GM12878 (cell line): ENCODE data around the gene ZNF18. TPM values are rescaled to one million over a fixed set of nuclear protein-coding genes. Genes with fewer than 3 reads are reported as not detected.

Experiments used
- ATF7 ChIP-seq: fragments of 450-650 bp; IDR thresholded peaks from 2 replicates; pipeline ENCODE4 v1.6.1; 2016; ENCODE audit warnings: low read depth, mild to moderate bottlenecking
- CHD2 ChIP-seq: IDR thresholded peaks from 2 replicates; pipeline ENCODE4 v1.6.1; 2011; ENCODE audit warnings: low read depth, low read length, improper control_type of control experiment, borderline replicate concordance
- EZH2 ChIP-seq: IDR thresholded peaks from 2 replicates; pipeline ENCODE4 v1.6.1; 2012; ENCODE audit warnings: low read depth, mild to moderate bottlenecking, control low read depth, inconsistent platforms, low read length, borderline replicate concordance; ENCODE audit not compliant: control insufficient read depth
- HDGF ChIP-seq: fragments of 450-650 bp; IDR thresholded peaks from 2 replicates; pipeline ENCODE4 v1.6.1; 2016; ENCODE audit warnings: antibody characterized with exemption
- NFYA ChIP-seq: IDR thresholded peaks from 2 replicates; pipeline ENCODE4 v1.6.1; 2011; ENCODE audit warnings: low read depth, mild to moderate bottlenecking, low read length, improper control_type of control experiment, borderline replicate concordance
- POLR2AphosphoS5 ChIP-seq: IDR thresholded peaks from 2 replicates; pipeline ENCODE4 v1.6.1; 2011; ENCODE audit warnings: mild to moderate bottlenecking, low read length, inconsistent platforms
- RAD51 ChIP-seq: fragments of 450-650 bp; IDR thresholded peaks from 2 replicates; pipeline ENCODE4 v1.6.1; 2016; ENCODE audit warnings: moderate library complexity, mild to moderate bottlenecking, inconsistent platforms
- STAT1 ChIP-seq: fragments of 450-650 bp; conservative IDR thresholded peaks from 2 replicates; pipeline ENCODE4 v1.6.1; 2014; ENCODE audit warnings: antibody characterized with exemption, mild to moderate bottlenecking
- TCF3 ChIP-seq: IDR thresholded peaks from 2 replicates; pipeline ENCODE4 v1.6.1; 2012; ENCODE audit warnings: low read depth, mild to moderate bottlenecking, low read length, borderline replicate concordance; ENCODE audit not compliant: insufficient read depth
- ZNF274 ChIP-seq: IDR thresholded peaks from one replicate; pipeline ENCODE4 v1.8.0; 2011; ENCODE audit not compliant: insufficient read length, insufficient read depth
- polyA plus RNA-seq, 11 experiments: library from polyadenylated mRNA; depleted of rRNA in 4 of 11; unstranded in 6 of 11; stranded (reverse) in 5 of 11; fragments of >200 nt; fragmentation: Nextera tagmentation in 4 of 11; fragmentation: Illumina TruSeq in 1 of 11; extraction: Ambion mirVana in 4 of 11; extraction: Trizol in 1 of 11; gene quantifications; 1 replicate in 1 of 11; 2 replicates in 10 of 11; pipeline versions ENCODE4 v1.2.1 to v1.2.3, GENCODE V29; 2011 to 2016; ENCODE audit warnings: inconsistent platforms in 2 of 11, missing spikeins in 2 of 11, low read depth in 1 of 11
- total RNA-seq, 4 experiments: library from RNA; depleted of rRNA in 3 of 4; stranded (reverse); fragments of >200 nt in 3 of 4; fragmentation: Illumina TruSeq in 1 of 4; extraction: Trizol in 1 of 4; gene quantifications; 2 replicates each; pipeline versions ENCODE4 v1.2.1 to v1.2.3, GENCODE V29; 2013 to 2021
- TF ChIP-seq, protein P1 (sequence below): IDR thresholded peaks from 2 replicates; pipeline ENCODE4 v1.6.1; 2012; ENCODE audit warnings: improper control_type of control experiment, low read depth, low read length; ENCODE audit not compliant: insufficient replicate concordance
- TF ChIP-seq, protein P2 (sequence below): fragments of 450-650 bp; IDR thresholded peaks from 2 replicates; pipeline ENCODE4 v1.6.1; 2017; ENCODE audit warnings: mild to moderate bottlenecking, moderate library complexity
- TF ChIP-seq, protein P3 (sequence below): IDR thresholded peaks from 2 replicates; pipeline ENCODE4 v1.6.1; 2011; ENCODE audit warnings: low read depth, low read length, improper control_type of control experiment, borderline replicate concordance
- TF ChIP-seq, protein P4 (sequence below): fragments of 450-650 bp; formaldehyde crosslinking; IDR thresholded peaks from 2 replicates; pipeline ENCODE4 v1.4.0; 2022; ENCODE audit warnings: mild to moderate bottlenecking, moderate library complexity

Gene ZNF18
- total and polyA plus RNA-seq, 10 of the 15 experiments (the other 5 are each of a cell fraction or from before 2014, with no cell fraction given) = 4.6 to 10.2 (median 9.1) TPM

DNA sequence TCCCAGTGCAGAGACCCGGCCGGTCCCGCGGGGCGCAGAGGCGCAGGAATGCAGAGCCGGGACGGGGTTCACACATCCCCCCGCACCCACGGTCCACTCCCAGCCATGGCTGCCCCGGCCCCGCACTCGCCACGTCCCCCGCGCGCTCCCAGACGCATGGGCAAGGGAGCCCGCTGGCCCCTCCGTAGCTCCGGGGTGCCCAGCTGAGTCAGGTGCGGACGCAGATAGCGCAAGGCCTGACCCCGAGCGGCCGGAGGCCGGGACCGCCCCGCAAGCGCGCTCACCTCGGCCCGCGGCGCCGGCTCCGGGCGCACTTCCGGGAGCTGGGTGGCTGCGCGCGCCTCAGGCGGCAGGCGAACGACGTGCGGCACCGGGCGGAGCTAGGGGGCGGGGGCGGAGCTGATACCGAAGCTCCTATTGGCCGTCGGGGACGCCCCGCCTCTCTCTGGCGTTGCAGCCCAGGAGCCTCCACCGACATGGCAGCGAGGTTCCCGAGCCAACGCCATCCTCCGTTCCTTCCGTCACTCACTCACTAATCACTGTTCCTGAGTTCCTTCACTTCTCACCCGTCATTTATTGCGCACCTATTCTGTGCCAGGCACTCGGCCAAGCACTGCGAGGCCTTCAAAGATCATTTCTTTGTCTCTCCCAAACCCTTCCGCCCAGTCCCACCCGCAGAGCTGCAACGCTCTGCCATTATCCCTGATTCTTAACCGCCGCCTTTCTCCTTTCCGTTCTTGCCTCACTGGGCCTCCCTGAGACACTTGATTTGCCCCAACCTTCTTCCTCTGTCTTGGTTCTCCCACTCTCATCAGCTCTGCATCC is at the start of gene ZNF18 (continued):
- TF ChIP-seq, protein P1, sequence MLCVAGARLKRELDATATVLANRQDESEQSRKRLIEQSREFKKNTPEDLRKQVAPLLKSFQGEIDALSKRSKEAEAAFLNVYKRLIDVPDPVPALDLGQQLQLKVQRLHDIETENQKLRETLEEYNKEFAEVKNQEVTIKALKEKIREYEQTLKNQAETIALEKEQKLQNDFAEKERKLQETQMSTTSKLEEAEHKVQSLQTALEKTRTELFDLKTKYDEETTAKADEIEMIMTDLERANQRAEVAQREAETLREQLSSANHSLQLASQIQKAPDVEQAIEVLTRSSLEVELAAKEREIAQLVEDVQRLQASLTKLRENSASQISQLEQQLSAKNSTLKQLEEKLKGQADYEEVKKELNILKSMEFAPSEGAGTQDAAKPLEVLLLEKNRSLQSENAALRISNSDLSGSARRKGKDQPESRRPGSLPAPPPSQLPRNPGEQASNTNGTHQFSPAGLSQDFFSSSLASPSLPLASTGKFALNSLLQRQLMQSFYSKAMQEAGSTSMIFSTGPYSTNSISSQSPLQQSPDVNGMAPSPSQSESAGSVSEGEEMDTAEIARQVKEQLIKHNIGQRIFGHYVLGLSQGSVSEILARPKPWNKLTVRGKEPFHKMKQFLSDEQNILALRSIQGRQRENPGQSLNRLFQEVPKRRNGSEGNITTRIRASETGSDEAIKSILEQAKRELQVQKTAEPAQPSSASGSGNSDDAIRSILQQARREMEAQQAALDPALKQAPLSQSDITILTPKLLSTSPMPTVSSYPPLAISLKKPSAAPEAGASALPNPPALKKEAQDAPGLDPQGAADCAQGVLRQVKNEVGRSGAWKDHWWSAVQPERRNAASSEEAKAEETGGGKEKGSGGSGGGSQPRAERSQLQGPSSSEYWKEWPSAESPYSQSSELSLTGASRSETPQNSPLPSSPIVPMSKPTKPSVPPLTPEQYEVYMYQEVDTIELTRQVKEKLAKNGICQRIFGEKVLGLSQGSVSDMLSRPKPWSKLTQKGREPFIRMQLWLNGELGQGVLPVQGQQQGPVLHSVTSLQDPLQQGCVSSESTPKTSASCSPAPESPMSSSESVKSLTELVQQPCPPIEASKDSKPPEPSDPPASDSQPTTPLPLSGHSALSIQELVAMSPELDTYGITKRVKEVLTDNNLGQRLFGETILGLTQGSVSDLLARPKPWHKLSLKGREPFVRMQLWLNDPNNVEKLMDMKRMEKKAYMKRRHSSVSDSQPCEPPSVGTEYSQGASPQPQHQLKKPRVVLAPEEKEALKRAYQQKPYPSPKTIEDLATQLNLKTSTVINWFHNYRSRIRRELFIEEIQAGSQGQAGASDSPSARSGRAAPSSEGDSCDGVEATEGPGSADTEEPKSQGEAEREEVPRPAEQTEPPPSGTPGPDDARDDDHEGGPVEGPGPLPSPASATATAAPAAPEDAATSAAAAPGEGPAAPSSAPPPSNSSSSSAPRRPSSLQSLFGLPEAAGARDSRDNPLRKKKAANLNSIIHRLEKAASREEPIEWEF = no peak
- TF ChIP-seq, protein P2, sequence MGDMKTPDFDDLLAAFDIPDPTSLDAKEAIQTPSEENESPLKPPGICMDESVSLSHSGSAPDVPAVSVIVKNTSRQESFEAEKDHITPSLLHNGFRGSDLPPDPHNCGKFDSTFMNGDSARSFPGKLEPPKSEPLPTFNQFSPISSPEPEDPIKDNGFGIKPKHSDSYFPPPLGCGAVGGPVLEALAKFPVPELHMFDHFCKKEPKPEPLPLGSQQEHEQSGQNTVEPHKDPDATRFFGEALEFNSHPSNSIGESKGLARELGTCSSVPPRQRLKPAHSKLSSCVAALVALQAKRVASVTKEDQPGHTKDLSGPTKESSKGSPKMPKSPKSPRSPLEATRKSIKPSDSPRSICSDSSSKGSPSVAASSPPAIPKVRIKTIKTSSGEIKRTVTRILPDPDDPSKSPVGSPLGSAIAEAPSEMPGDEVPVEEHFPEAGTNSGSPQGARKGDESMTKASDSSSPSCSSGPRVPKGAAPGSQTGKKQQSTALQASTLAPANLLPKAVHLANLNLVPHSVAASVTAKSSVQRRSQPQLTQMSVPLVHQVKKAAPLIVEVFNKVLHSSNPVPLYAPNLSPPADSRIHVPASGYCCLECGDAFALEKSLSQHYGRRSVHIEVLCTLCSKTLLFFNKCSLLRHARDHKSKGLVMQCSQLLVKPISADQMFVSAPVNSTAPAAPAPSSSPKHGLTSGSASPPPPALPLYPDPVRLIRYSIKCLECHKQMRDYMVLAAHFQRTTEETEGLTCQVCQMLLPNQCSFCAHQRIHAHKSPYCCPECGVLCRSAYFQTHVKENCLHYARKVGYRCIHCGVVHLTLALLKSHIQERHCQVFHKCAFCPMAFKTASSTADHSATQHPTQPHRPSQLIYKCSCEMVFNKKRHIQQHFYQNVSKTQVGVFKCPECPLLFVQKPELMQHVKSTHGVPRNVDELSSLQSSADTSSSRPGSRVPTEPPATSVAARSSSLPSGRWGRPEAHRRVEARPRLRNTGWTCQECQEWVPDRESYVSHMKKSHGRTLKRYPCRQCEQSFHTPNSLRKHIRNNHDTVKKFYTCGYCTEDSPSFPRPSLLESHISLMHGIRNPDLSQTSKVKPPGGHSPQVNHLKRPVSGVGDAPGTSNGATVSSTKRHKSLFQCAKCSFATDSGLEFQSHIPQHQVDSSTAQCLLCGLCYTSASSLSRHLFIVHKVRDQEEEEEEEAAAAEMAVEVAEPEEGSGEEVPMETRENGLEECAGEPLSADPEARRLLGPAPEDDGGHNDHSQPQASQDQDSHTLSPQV = 0 out of 2 replicates have a peak, but pooled peaks have one; percentile 58
- TF ChIP-seq POLR2AphosphoS5 = peak; percentile 98
- no peak for TF ChIP-seq EZH2
- TF ChIP-seq HDGF = peak; percentile 19; the same call in 1 of the 2 replicates
- TF ChIP-seq ATF7 = 0 out of 2 replicates have a peak, but pooled peaks have one; percentile 39
- TF ChIP-seq RAD51 = no peak
- TF ChIP-seq NFYA = no peak
- TF ChIP-seq ZNF274 = no peak
- 0 out of 2 replicates have a peak, but pooled peaks have one; percentile 49 for TF ChIP-seq CHD2
- TF ChIP-seq, protein P3, sequence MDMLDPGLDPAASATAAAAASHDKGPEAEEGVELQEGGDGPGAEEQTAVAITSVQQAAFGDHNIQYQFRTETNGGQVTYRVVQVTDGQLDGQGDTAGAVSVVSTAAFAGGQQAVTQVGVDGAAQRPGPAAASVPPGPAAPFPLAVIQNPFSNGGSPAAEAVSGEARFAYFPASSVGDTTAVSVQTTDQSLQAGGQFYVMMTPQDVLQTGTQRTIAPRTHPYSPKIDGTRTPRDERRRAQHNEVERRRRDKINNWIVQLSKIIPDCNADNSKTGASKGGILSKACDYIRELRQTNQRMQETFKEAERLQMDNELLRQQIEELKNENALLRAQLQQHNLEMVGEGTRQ = no peak
- TF ChIP-seq, protein P4, sequence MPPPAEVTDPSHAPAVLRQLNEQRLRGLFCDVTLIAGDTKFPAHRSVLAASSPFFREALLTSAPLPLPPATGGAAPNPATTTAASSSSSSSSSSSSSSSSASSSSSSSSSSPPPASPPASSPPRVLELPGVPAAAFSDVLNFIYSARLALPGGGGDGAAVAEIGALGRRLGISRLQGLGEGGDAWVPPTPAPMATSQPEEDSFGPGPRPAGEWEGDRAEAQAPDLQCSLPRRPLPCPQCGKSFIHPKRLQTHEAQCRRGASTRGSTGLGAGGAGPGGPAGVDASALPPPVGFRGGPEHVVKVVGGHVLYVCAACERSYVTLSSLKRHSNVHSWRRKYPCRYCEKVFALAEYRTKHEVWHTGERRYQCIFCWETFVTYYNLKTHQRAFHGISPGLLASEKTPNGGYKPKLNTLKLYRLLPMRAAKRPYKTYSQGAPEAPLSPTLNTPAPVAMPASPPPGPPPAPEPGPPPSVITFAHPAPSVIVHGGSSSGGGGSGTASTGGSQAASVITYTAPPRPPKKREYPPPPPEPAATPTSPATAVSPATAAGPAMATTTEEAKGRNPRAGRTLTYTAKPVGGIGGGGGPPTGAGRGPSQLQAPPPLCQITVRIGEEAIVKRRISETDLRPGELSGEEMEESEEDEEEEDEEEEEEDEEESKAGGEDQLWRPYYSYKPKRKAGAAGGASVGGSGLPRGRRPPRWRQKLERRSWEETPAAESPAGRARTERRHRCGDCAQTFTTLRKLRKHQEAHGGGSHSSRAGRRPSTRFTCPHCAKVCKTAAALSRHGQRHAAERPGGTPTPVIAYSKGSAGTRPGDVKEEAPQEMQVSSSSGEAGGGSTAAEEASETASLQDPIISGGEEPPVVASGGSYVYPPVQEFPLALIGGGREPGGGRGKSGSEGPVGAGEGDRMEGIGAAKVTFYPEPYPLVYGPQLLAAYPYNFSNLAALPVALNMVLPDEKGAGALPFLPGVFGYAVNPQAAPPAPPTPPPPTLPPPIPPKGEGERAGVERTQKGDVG = no peak
- TF ChIP-seq STAT1 = no peak
- 0 out of 2 replicates have a peak, but pooled peaks have one; percentile 54 for TF ChIP-seq TCF3
